Measurements from ENCODE around the gene MARCHF6. TPM values are rescaled to one million over a fixed set of nuclear protein-coding genes. Genes with fewer than 3 reads are reported as not detected.

Gene MARCHF6
- total and polyA plus RNA-seq, 2 experiments from 2014 or later: 70.9 to 91.1 TPM

- Histone ChIP-seq H3K4me3 (no peak overlapping the region), H3K4me1 (ENCODE audit: insufficient read depth) (peaks cover 25% of the 10 kb centered on the region), H4K20me1 (ENCODE audit: insufficient read depth, poor library complexity, severe bottlenecking) (no peaks in the 10 kb centered on the region), H3K9me2 (replicated peaks; ENCODE audit: insufficient read depth) (no peaks in the 10 kb centered on the region), H3K79me2 (no peaks in the 10 kb centered on the region), H3K27me3 (peaks cover 3% of the 10 kb centered on the region), H2AFZ (no peak overlapping the region), H3K36me3 (replicated peaks; ENCODE audit: insufficient read depth, low read depth) (no peaks in the 10 kb centered on the region), H3K4me2 (no peak overlapping the region), H3K9me3 (ENCODE audit: low read depth) (no peaks in the 10 kb centered on the region), H3K27ac (peak overlapping the region; percentile 79)
- DNase-seq (ENCODE audit: low spot score): no peak
- TF ChIP-seq EZH2 (IDR thresholded peaks at IDR 0.05; ENCODE audit: borderline replicate concordance): no peak
- TF ChIP-seq, protein P1, sequence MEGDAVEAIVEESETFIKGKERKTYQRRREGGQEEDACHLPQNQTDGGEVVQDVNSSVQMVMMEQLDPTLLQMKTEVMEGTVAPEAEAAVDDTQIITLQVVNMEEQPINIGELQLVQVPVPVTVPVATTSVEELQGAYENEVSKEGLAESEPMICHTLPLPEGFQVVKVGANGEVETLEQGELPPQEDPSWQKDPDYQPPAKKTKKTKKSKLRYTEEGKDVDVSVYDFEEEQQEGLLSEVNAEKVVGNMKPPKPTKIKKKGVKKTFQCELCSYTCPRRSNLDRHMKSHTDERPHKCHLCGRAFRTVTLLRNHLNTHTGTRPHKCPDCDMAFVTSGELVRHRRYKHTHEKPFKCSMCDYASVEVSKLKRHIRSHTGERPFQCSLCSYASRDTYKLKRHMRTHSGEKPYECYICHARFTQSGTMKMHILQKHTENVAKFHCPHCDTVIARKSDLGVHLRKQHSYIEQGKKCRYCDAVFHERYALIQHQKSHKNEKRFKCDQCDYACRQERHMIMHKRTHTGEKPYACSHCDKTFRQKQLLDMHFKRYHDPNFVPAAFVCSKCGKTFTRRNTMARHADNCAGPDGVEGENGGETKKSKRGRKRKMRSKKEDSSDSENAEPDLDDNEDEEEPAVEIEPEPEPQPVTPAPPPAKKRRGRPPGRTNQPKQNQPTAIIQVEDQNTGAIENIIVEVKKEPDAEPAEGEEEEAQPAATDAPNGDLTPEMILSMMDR (IDR thresholded peaks at IDR 0.05; ENCODE audit: poor library complexity): no peak
- TF ChIP-seq EZH2phosphoT487 (IDR thresholded peaks at IDR 0.05; ENCODE audit: low read depth, severe bottlenecking, unreplicated experiment): no peak
- WGBS (ENCODE audit: low lambda C conversion rate, missing lambda C conversion rate): 93% methylated on average over 5 of the region's 5 CpGs
Observed at GRCh38 chr5:10328323-10328722, 25.2 kb upstream of the MARCHF6 start.

DNA sequence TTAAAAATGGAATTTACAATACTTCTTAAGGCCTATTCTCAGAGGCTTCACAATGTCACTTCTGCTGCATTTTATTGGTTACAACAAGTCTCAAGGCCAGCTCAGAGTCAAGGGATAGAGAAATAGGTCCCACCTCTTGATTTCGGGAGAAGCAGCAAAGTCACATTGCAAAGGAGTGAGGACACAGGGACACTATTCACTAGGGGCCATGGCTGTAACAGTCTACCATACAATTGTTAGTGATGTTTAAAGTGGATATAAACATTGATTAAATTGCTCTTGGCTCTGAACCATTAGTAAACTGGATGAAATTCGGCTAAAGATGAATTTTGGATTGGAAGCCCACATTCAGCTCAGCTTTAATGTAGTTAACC is 24.1 kb upstream of the MARCHF6 start:
- no peak overlapping the region for H3K4me3 ChIP-seq
- H3K4me1 ChIP-seq (ENCODE audit: insufficient read depth): peaks cover 30% of the 10 kb centered on the region
- H3K27ac ChIP-seq: peak overlapping the region; percentile 79
- H4K20me1 ChIP-seq (ENCODE audit: insufficient read depth, poor library complexity, severe bottlenecking): no peaks in the 10 kb centered on the region
- H3K79me2 ChIP-seq: no peaks in the 10 kb centered on the region
- peaks cover 7% of the 10 kb centered on the region for H3K27me3 ChIP-seq
- H2AFZ ChIP-seq: no peak overlapping the region
- 62% methylated on average over 2 of the region's 2 CpGs for whole genome bisulfite sequencing (ENCODE audit: low lambda C conversion rate, missing lambda C conversion rate)
- DNase-seq (ENCODE audit: low spot score): no peak
- no peaks in the 10 kb centered on the region for H3K36me3 ChIP-seq (replicated peaks; ENCODE audit: insufficient read depth, low read depth)
- H3K9me3 ChIP-seq (ENCODE audit: low read depth): no peaks in the 10 kb centered on the region
- no peaks in the 10 kb centered on the region for H3K9me2 ChIP-seq (replicated peaks; ENCODE audit: insufficient read depth)
- TF ChIP-seq EZH2phosphoT487 (IDR thresholded peaks at IDR 0.05; ENCODE audit: low read depth, severe bottlenecking, unreplicated experiment) (no peak), EZH2 (IDR thresholded peaks at IDR 0.05; ENCODE audit: borderline replicate concordance) (no peak)
- TF ChIP-seq, protein P1 (IDR thresholded peaks at IDR 0.05; ENCODE audit: poor library complexity): no peak
- H3K4me2 ChIP-seq: peak overlapping the region; percentile 27

GRCh38 chr5:10329820-10330481 is 23.5 kb upstream of the MARCHF6 start:
- Histone ChIP-seq H3K27me3 (peaks cover 12% of the 10 kb centered on the region), H3K4me2 (peak overlapping the region; percentile 27), H3K27ac (peak overlapping the region; percentile 81), H3K9me3 (ENCODE audit: low read depth) (no peaks in the 10 kb centered on the region), H4K20me1 (ENCODE audit: insufficient read depth, poor library complexity, severe bottlenecking) (no peaks in the 10 kb centered on the region), H3K79me2 (no peaks in the 10 kb centered on the region), H3K4me1 (ENCODE audit: insufficient read depth) (peaks cover 30% of the 10 kb centered on the region), H3K36me3 (replicated peaks; ENCODE audit: insufficient read depth, low read depth) (no peaks in the 10 kb centered on the region), H3K4me3 (no peak overlapping the region), H2AFZ (no peak overlapping the region), H3K9me2 (replicated peaks; ENCODE audit: insufficient read depth) (no peaks in the 10 kb centered on the region)
- 57% methylated on average over 7 of the region's 7 CpGs for WGBS (ENCODE audit: low lambda C conversion rate, missing lambda C conversion rate)
- DNase-seq (ENCODE audit: low spot score): peak; percentile 61
- TF ChIP-seq EZH2phosphoT487 (IDR thresholded peaks at IDR 0.05; ENCODE audit: low read depth, severe bottlenecking, unreplicated experiment) (peak; percentile 85), EZH2 (IDR thresholded peaks at IDR 0.05; ENCODE audit: borderline replicate concordance) (no peak)
- TF ChIP-seq, protein P1 (IDR thresholded peaks at IDR 0.05; ENCODE audit: poor library complexity): no peak

Measured in hepatocyte (in vitro differentiated cells).